Prostate gland (tissue), 2 donors: ENCODE data around the gene FOLR2.
"Not testable (repeated sequence)": the region's sequence is repeated elsewhere in the genome, so short reads cannot be mapped to it uniquely, and the experiment has no call there.

ENCODE experiments used
- CTCF ChIP-seq, 4 experiments: fragments of 200-600 bp in 2 of 4; fragments of 450-650 bp in 2 of 4; sonication (generic) in 2 of 4; IDR thresholded peaks; 1 replicate in 3 of 4; 2 replicates in 1 of 4; pipeline ENCODE4 v1.5.1; 2016 to 2019; ENCODE audit warnings: antibody characterized with exemption in 4 of 4, mild to moderate bottlenecking in 2 of 4, moderate library complexity in 2 of 4
- POLR2A ChIP-seq: fragments of 450-650 bp; IDR thresholded peaks from one replicate; pipeline ENCODE4 v1.6.1; 2016; ENCODE audit warnings: antibody characterized with exemption, mild to moderate bottlenecking

- not testable (repeated sequence) for TF ChIP-seq CTCF (IDR thresholded peaks at IDR 0.05); POLR2A
Measured at GRCh38 chr11:72180892-72181552, 35.6 kb upstream of the FOLR2 start.
